ENCODE measurements around the gene AUP1.

AUP1 gene

DNA sequence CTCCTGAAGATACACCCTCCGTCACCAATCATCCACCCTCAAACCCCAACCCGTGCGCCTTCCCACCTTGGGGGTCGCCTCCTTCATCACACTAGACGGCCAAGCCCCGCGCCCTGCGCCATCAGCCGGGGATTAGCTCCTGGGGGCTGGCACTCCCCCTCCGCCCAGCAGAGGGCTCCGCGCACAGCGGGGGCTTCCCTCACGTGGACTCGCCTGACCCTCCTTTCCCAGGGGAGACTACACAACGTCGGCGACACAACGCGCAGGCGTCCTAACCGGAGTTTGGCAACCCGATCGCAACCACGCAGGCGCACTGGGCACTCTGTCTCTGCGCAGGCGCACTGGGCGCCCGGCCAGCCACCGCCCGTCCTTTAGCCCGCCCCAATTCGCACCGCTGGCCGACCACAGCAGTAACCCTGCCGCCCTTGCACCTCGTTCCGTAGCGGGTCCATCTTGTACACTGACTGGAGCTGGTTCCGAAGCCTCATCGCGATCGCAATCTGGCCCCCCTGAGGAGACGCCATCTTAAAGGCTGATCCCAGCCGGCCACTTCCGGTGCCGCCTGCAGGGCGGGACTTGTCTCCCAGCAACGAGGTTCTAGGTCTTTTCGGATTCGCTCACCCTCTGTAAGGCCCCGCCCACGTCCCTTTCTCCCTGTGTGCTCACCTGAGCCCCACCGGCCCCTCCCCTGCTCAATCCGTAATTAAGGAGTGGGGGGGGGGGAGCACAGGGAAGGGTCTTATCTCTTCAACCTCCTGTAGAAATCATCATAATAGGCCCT lies 22.2 kb downstream of the AUP1 start, which contains the start of gene PCGF1:
PCGF1 (minus strand) TSS at position 551 of the 781 bp plus-strand sequence; CDS start at position 524, 27 bp downstream.
- peaks cover 13 to 26% of the 10 kb centered on the region in 2 donors for H3K36me3 ChIP-seq (ENCODE audit: control insufficient read depth in 1 of 2, insufficient read depth in 2 of 2, low read length in 2 of 2)
- no peaks in the 10 kb centered on the region for H3K9me3 ChIP-seq (ENCODE audit: control insufficient read depth in 1 of 2, low read length in 2 of 2)
- H3K27ac ChIP-seq (ENCODE audit: low read length), result peak within 1 kb of the TSS; percentile 98
- peak within 1 kb of the TSS; percentile 86 to 88 for H3K4me3 ChIP-seq (ENCODE audit: low read depth in 1 of 2, low read length in 2 of 2)
- peaks cover 19% of the 10 kb centered on the region for H3K27me3 ChIP-seq (ENCODE audit: low read depth, low read length)
- peaks cover 19 to 51% of the 10 kb centered on the region in 2 donors for H3K4me1 ChIP-seq (ENCODE audit: control insufficient read depth in 1 of 2, insufficient read depth in 2 of 2, low read length in 2 of 2)

DNA sequence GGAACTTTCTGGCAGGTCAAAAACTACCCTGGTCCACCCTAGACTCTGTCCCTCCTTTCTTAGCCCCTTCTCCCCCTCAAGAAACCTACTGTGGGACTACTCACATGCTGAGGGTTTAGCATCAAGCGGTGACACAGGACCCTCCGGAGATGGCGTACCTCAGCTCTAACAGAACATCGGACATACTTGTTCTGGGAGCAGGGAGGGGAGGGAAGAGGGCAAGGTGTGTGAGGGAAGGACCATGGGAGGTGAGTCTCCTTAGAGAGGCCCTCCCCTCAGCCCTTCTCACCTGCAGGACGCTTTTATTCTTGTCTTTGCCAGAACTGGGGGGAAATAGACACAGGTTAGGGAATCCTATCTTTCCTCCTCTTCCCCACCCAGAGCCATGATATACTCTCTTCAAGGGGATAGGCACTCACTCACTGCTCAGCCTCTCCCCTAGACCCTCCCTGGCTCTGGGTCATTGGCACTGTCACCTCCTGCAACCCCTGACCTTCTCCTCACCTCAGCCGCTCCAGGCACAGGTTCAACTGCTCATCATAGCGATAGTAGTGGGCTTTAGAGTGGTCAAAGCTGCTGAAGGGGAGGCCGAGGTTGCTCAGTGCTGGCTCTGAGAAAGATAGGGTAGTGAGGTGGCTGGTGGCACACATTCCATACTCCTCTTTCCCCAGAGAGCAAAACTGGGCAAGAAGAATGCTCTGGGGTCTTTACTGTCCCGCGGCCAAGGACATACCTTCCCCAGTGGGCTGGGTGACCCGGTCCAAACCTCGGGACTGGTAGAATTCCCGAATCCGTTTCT lies 23.9 kb downstream of the AUP1 start:
- Histone ChIP-seq H3K27me3 (ENCODE audit: low read depth, low read length) (peaks cover 15% of the 10 kb centered on the region), H3K9me3 (ENCODE audit: control insufficient read depth in 1 of 2, low read length in 2 of 2) (no peaks in the 10 kb centered on the region), H3K36me3 (ENCODE audit: control insufficient read depth in 1 of 2, insufficient read depth in 2 of 2, low read length in 2 of 2) (peaks cover 13 to 26% of the 10 kb centered on the region in 2 donors), H3K4me1 (ENCODE audit: control insufficient read depth in 1 of 2, insufficient read depth in 2 of 2, low read length in 2 of 2) (peaks cover 19 to 51% of the 10 kb centered on the region in 2 donors), H3K27ac (ENCODE audit: low read length) (no peak overlapping the region), H3K4me3 (ENCODE audit: low read depth in 1 of 2, low read length in 2 of 2) (peak overlapping the region; percentile 46 to 88)

GRCh38 chr2:74504591-74504990 lies 24.9 kb downstream of the AUP1 start:
- no peaks in the 10 kb centered on the region for H3K9me3 ChIP-seq (ENCODE audit: control insufficient read depth in 1 of 2, low read length in 2 of 2)
- no peak overlapping the region for H3K27ac ChIP-seq (ENCODE audit: low read length)
- H3K4me1 ChIP-seq (ENCODE audit: control insufficient read depth in 1 of 2, insufficient read depth in 2 of 2, low read length in 2 of 2), result peaks cover 19 to 55% of the 10 kb centered on the region in 2 donors
- peaks cover 19% of the 10 kb centered on the region for H3K27me3 ChIP-seq (ENCODE audit: low read depth, low read length)
- peaks cover 13 to 26% of the 10 kb centered on the region in 2 donors for H3K36me3 ChIP-seq (ENCODE audit: control insufficient read depth in 1 of 2, insufficient read depth in 2 of 2, low read length in 2 of 2)
- peak overlapping the region; percentile 62 to 80 for H3K4me3 ChIP-seq (ENCODE audit: low read depth in 1 of 2, low read length in 2 of 2)

- Histone ChIP-seq H3K4me3 (ENCODE audit: low read depth in 1 of 2, low read length in 2 of 2) (peak overlapping the region; percentile 62 to 80), H3K27ac (ENCODE audit: low read length) (peak overlapping the region; percentile 83), H3K36me3 (ENCODE audit: control insufficient read depth in 1 of 2, insufficient read depth in 2 of 2, low read length in 2 of 2) (peaks cover 13 to 26% of the 10 kb centered on the region in 2 donors), H3K27me3 (ENCODE audit: low read depth, low read length) (peaks cover 26% of the 10 kb centered on the region), H3K9me3 (ENCODE audit: control insufficient read depth in 1 of 2, low read length in 2 of 2) (no peaks in the 10 kb centered on the region), H3K4me1 (ENCODE audit: control insufficient read depth in 1 of 2, insufficient read depth in 2 of 2, low read length in 2 of 2) (peaks cover 19 to 63% of the 10 kb centered on the region in 2 donors)
Observed at GRCh38 chr2:74503506-74504475, 25.7 kb downstream of the AUP1 start.

GRCh38 chr2:74502720-74503505 lies 26.6 kb downstream of the AUP1 start:
- Histone ChIP-seq H3K27ac (ENCODE audit: low read length) (peak overlapping the region; percentile 83), H3K27me3 (ENCODE audit: low read depth, low read length) (peaks cover 32% of the 10 kb centered on the region), H3K36me3 (ENCODE audit: control insufficient read depth in 1 of 2, insufficient read depth in 2 of 2, low read length in 2 of 2) (peaks cover 13 to 26% of the 10 kb centered on the region in 2 donors), H3K9me3 (ENCODE audit: control insufficient read depth in 1 of 2, low read length in 2 of 2) (no peaks in the 10 kb centered on the region), H3K4me1 (ENCODE audit: control insufficient read depth in 1 of 2, insufficient read depth in 2 of 2, low read length in 2 of 2) (peaks cover 22 to 66% of the 10 kb centered on the region in 2 donors), H3K4me3 (ENCODE audit: low read depth in 1 of 2, low read length in 2 of 2) (peak overlapping the region; percentile 62 to 80)

GRCh38 chr2:74502147-74502719 lies 27.3 kb downstream of the AUP1 start:
- H3K4me1 ChIP-seq (ENCODE audit: control insufficient read depth in 1 of 2, insufficient read depth in 2 of 2, low read length in 2 of 2), result peaks cover 22 to 71% of the 10 kb centered on the region in 2 donors
- no peaks in the 10 kb centered on the region for H3K9me3 ChIP-seq (ENCODE audit: control insufficient read depth in 1 of 2, low read length in 2 of 2)
- H3K36me3 ChIP-seq (ENCODE audit: control insufficient read depth in 1 of 2, insufficient read depth in 2 of 2, low read length in 2 of 2), result peaks cover 13 to 22% of the 10 kb centered on the region in 2 donors
- peaks cover 33% of the 10 kb centered on the region for H3K27me3 ChIP-seq (ENCODE audit: low read depth, low read length)
- peak overlapping the region; percentile 83 for H3K27ac ChIP-seq (ENCODE audit: low read length)
- H3K4me3 ChIP-seq (ENCODE audit: low read depth in 1 of 2, low read length in 2 of 2), result peak overlapping the region; percentile 62 to 80

DNA sequence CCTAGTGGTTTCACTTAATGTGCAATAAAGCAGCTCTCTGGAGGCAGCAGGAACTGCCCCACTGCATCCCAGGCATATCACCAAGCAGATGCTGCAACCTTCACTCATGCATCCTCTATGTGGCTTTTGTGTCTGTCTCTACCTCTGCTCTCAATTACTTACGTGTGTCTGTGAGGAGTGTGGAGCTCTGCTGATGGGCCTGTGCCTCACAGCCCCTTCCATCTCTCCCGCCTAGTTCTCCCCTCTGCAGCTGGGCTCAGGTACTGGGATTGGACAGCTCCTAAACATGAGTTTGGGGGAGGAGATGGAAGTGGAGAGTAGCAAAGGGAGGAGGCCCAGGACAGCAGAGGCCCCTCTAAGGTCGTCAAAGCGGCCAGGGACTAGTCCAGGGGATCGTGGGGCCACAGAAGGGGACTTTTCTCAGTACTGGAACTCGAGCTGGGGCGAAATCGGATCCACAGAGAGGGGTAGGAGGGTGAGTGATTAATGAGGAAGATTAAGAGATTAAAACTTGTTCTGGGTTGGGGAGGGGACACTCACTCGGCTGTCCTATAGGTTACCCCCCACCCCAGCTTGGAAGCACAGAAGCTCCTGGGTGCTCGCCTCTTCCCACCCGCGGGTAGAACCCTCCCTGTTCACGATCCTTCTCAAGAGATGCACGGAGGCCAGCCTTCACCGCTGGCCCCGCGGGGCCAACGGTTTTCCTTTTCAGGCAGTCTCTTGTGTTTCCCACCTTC lies 28.0 kb downstream of the AUP1 start:
- H3K27me3 ChIP-seq (ENCODE audit: low read depth, low read length), result peaks cover 38% of the 10 kb centered on the region
- no peak overlapping the region for H3K4me3 ChIP-seq (ENCODE audit: low read depth in 1 of 2, low read length in 2 of 2)
- H3K27ac ChIP-seq (ENCODE audit: low read length), result no peak overlapping the region
- peaks cover 13 to 20% of the 10 kb centered on the region in 2 donors for H3K36me3 ChIP-seq (ENCODE audit: control insufficient read depth in 1 of 2, insufficient read depth in 2 of 2, low read length in 2 of 2)
- H3K4me1 ChIP-seq (ENCODE audit: control insufficient read depth in 1 of 2, insufficient read depth in 2 of 2, low read length in 2 of 2), result peaks cover 17 to 67% of the 10 kb centered on the region in 2 donors
- H3K9me3 ChIP-seq (ENCODE audit: control insufficient read depth in 1 of 2, low read length in 2 of 2), result no peaks in the 10 kb centered on the region

- Histone ChIP-seq H3K4me3 (ENCODE audit: low read depth in 1 of 2, low read length in 2 of 2) (no peak overlapping the region), H3K36me3 (ENCODE audit: control insufficient read depth in 1 of 2, insufficient read depth in 2 of 2, low read length in 2 of 2) (peaks cover 10 to 15% of the 10 kb centered on the region in 2 donors), H3K4me1 (ENCODE audit: control insufficient read depth in 1 of 2, insufficient read depth in 2 of 2, low read length in 2 of 2) (peaks cover 11 to 57% of the 10 kb centered on the region in 2 donors), H3K27me3 (ENCODE audit: low read depth, low read length) (peaks cover 38% of the 10 kb centered on the region), H3K27ac (ENCODE audit: low read length) (no peak overlapping the region), H3K9me3 (ENCODE audit: control insufficient read depth in 1 of 2, low read length in 2 of 2) (no peaks in the 10 kb centered on the region)
Observed at GRCh38 chr2:74500578-74500946, 28.9 kb downstream of the AUP1 start.

DNA sequence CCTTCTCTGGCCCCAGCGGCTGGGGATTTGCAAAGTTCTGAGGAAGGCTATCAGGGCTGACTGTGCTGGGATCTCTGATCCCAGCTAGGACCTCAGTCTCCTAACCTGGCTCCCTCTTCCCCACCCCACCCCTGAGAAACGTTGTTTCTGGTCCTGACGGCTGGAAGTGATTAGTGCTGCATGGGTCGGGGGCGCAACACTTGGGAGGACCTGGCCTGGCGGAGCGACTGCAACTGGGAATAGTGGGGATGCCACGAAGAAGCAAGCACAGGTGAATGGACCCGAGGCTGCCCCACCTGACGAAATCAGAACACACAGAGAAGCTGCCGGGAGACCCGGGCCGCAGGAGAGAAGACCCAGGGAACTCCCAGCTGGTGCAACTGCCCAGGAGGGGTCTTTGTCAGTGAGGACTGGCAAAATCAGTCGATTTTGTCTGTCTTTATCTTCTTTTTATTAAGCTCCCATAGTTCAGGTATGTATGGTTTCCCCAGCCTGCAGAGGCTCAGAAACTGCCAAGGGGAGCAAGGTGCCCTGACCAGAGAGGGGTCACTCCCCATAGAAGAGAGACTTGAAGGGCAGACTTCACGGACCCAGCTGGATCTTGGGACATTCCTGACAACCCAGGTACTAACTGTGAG lies 29.4 kb downstream of the AUP1 start:
- peak overlapping the region in 1 of 2 donors; percentile 54 for H3K4me3 ChIP-seq (ENCODE audit: low read depth in 1 of 2, low read length in 2 of 2)
- peaks cover 38% of the 10 kb centered on the region for H3K27me3 ChIP-seq (ENCODE audit: low read depth, low read length)
- H3K9me3 ChIP-seq (ENCODE audit: control insufficient read depth in 1 of 2, low read length in 2 of 2), result no peaks in the 10 kb centered on the region
- H3K27ac ChIP-seq (ENCODE audit: low read length), result no peak overlapping the region
- peaks cover 5 to 10% of the 10 kb centered on the region in 2 donors for H3K36me3 ChIP-seq (ENCODE audit: control insufficient read depth in 1 of 2, insufficient read depth in 2 of 2, low read length in 2 of 2)
- H3K4me1 ChIP-seq (ENCODE audit: control insufficient read depth in 1 of 2, insufficient read depth in 2 of 2, low read length in 2 of 2), result peaks cover 7 to 52% of the 10 kb centered on the region in 2 donors

All from muscle layer of duodenum (tissue), 2 donors.